ENCODE data around the gene CHAF1B.

Gene CHAF1B

DNA sequence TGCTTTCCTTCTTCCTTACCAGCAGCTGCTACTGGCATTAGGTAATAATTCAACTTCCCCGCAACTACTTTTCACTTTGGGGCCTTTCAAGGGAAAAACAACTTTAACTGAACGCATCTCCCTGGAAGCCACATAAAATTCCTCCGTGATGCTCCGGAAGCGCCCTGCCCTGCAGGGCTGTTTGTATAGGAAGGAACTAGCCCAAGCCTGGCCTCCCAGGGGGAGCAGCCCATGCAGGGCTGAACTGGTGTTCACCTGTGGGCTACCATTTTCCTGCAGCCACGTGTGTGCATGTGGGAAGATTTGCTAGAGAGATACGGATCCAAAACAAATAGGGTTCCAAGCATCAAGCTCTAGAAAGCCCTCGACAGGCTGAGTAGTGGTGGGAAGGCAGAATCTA lies 80.3 kb downstream of the CHAF1B start:
- no peak for DNase-seq

DNA sequence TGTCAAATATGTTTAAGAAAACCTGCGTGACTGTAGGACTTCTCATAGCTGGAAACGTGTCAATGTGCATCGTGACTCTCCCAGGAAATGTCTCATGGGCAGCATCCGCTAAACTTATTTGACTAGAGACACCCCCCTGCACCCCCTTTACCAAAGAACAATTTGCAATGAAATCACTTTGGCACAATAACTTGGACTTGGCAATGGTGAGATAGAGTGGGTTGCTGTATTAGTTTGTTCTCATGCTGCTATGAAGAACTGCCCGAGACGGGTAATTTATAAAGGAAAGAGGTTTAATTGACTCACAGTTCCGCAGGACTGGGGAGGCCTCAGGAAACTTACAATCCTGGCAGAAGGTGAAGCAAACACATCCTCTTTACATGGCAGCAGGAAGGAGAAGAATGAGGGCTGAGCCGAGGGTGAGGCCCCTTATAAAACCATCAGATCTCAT lies 80.9 kb downstream of the CHAF1B start:
- no peak for DNase-seq
